Measurements from ENCODE around the gene CTNNA1.

DNA sequence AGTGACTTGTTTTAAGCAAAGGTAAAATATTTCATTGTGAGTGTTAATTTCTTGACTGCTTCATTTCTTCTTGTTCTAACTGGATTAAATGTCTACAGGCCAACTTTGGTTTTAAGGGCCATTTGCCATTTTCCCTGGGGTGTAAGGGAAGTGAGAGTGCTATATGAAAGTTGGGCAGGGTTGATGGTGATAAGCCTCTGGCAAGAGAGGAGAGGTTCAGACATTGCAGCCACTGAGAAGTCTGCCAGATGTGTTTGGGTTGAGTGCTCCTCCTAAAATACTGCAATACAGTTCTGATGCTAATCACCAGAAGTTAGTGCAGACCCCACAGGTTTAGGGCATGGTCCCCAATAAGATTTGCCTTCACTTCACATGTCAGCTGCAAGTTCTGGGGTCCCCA, 136.8 kb downstream of the CTNNA1 start:
- TF ChIP-seq POLR2AphosphoS5 (IDR thresholded peaks at IDR 0.05; ENCODE audit: insufficient read depth, low read depth, low read length) = no peak
- TF ChIP-seq, protein P1, sequence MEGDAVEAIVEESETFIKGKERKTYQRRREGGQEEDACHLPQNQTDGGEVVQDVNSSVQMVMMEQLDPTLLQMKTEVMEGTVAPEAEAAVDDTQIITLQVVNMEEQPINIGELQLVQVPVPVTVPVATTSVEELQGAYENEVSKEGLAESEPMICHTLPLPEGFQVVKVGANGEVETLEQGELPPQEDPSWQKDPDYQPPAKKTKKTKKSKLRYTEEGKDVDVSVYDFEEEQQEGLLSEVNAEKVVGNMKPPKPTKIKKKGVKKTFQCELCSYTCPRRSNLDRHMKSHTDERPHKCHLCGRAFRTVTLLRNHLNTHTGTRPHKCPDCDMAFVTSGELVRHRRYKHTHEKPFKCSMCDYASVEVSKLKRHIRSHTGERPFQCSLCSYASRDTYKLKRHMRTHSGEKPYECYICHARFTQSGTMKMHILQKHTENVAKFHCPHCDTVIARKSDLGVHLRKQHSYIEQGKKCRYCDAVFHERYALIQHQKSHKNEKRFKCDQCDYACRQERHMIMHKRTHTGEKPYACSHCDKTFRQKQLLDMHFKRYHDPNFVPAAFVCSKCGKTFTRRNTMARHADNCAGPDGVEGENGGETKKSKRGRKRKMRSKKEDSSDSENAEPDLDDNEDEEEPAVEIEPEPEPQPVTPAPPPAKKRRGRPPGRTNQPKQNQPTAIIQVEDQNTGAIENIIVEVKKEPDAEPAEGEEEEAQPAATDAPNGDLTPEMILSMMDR (IDR thresholded peaks at IDR 0.05; ENCODE audit: extremely low read depth in 1 of 2, insufficient read depth in 1 of 2, low read depth in 1 of 2, low read length in 2 of 2) = no peak

Data from endothelial cell of umbilical vein (primary cell).